Choroid plexus epithelial cell (primary cell): ENCODE results near the gene WWOX.

Source experiments
- DNase-seq: peaks from one replicate; pipeline ENCODE4 v3.0.0-alpha.2; 2010; ENCODE audit warnings: low read depth
- H3K4me3 ChIP-seq: 2 replicates; pipeline ENCODE4 v1.5.1; 2011; ENCODE audit warnings: low read depth, mild to moderate bottlenecking, control low read depth, low read length, moderate library complexity
- CTCF ChIP-seq: conservative IDR thresholded peaks from 2 replicates; pipeline ENCODE4 v1.5.1; 2011; ENCODE audit warnings: low read depth, mild to moderate bottlenecking, control low read depth, inconsistent platforms, low read length, moderate library complexity

The WWOX gene

GRCh38 chr16:78102865-78103264, 3.4 kb downstream of the WWOX start:
- H3K4me3 ChIP-seq, result no peak overlapping the region
- no peak for DNase-seq
- no peak for TF ChIP-seq CTCF

GRCh38 chr16:78105517-78105916, 6.1 kb downstream of the WWOX start:
- peak; percentile 19 for DNase-seq
- no peak for TF ChIP-seq CTCF
- no peak overlapping the region for H3K4me3 ChIP-seq

- H3K4me3 ChIP-seq, result no peak overlapping the region
- no peak for TF ChIP-seq CTCF
- DNase-seq, result no peak
Measured at GRCh38 chr16:78106686-78107085, 7.2 kb downstream of the WWOX start.

- TF ChIP-seq CTCF, result no peak
- no peak overlapping the region for H3K4me3 ChIP-seq
- DNase-seq, result no peak
Measured at GRCh38 chr16:78108451-78108850, 9.0 kb downstream of the WWOX start.

- no peak overlapping the region for H3K4me3 ChIP-seq
- no peak for DNase-seq
- no peak for TF ChIP-seq CTCF
Measured at GRCh38 chr16:78113258-78113657, 13.8 kb downstream of the WWOX start.

- DNase-seq, result no peak
- no peak overlapping the region for H3K4me3 ChIP-seq
- no peak for TF ChIP-seq CTCF
Measured at GRCh38 chr16:78115659-78116058, 16.2 kb downstream of the WWOX start.

- no peak for DNase-seq
- TF ChIP-seq CTCF, result no peak
- no peak overlapping the region for H3K4me3 ChIP-seq
Measured at GRCh38 chr16:78116946-78117345, 17.5 kb downstream of the WWOX start.
